Gastrocnemius medialis (tissue), 4 donors: ENCODE measurements around the gene ZNF761.

Experiments used
- CTCF ChIP-seq, 5 experiments: fragments of 450-650 bp in 3 of 5; fragments of 200-600 bp in 2 of 5; sonication (generic) in 2 of 5; IDR thresholded peaks in 4 of 5; conservative IDR thresholded peaks in 1 of 5; 1 replicate in 4 of 5; 2 replicates in 1 of 5; pipeline ENCODE4 v1.5.1; 2016 to 2019; ENCODE audit warnings: antibody characterized with exemption in 5 of 5, mild to moderate bottlenecking in 3 of 5, moderate library complexity in 3 of 5
- POLR2A ChIP-seq, 2 donors: fragments of 450-650 bp; IDR thresholded peaks; one replicate each; pipeline ENCODE4 v1.6.1; 2017; ENCODE audit warnings: antibody characterized with exemption in 2 of 2, mild to moderate bottlenecking in 2 of 2, moderate library complexity in 2 of 2

- TF ChIP-seq CTCF (IDR thresholded peaks at IDR 0.05 in 4 of 5, conservative IDR thresholded peaks at IDR 0.05 in 1 of 5) (no peak), POLR2A (IDR thresholded peaks at IDR 0.05) (no peak)
Observed at GRCh38 chr19:53466726-53467484, 35.1 kb downstream of the ZNF761 start.
